Activated CD8-positive, alpha-beta memory T cell treated with anti-CD3 and anti-CD28 coated beads for 1 hour (primary cell): Measurements from ENCODE around the gene PTPRT.

Experiments
- DNase-seq, 2 donors: peaks; one replicate each; pipeline ENCODE4 v3.0.0-alpha.2; 2020; ENCODE audit warnings: low read depth in 1 of 2; ENCODE audit errors: extremely low read depth in 1 of 2

Gene PTPRT

GRCh38 chr20:42979720-42980119 is 210.0 kb downstream of the PTPRT start:
- DNase-seq, result no peak

- no peak for DNase-seq
Measured at GRCh38 chr20:42978184-42978974, 211.3 kb downstream of the PTPRT start.

- DNase-seq, result no peak
Measured at GRCh38 chr20:42975974-42976373, 213.7 kb downstream of the PTPRT start.

- no peak for DNase-seq
Measured at GRCh38 chr20:42974347-42974746, 215.4 kb downstream of the PTPRT start.

- no peak for DNase-seq
Measured at GRCh38 chr20:42972591-42972990, 217.1 kb downstream of the PTPRT start.

- DNase-seq, result no peak
Measured at GRCh38 chr20:42968746-42969145, 221.0 kb downstream of the PTPRT start.

- no peak for DNase-seq
Measured at GRCh38 chr20:42963796-42964195, 225.9 kb downstream of the PTPRT start.

GRCh38 chr20:42961771-42962170 is 227.9 kb downstream of the PTPRT start:
- no peak for DNase-seq

- no peak for DNase-seq
Measured at GRCh38 chr20:42959996-42960395, 229.7 kb downstream of the PTPRT start.

- no peak for DNase-seq
Measured at GRCh38 chr20:42958367-42959069, 231.2 kb downstream of the PTPRT start.

- no peak for DNase-seq
Measured at GRCh38 chr20:42957704-42958095, 232.0 kb downstream of the PTPRT start.

GRCh38 chr20:42957018-42957703 is 232.5 kb downstream of the PTPRT start:
- DNase-seq, result no peak

- no peak for DNase-seq
Measured at GRCh38 chr20:42955713-42956112, 234.0 kb downstream of the PTPRT start.

- no peak for DNase-seq
Measured at GRCh38 chr20:42954951-42955350, 234.8 kb downstream of the PTPRT start.

- DNase-seq, result no peak
Measured at GRCh38 chr20:42949950-42950349, 239.8 kb downstream of the PTPRT start.

GRCh38 chr20:42945234-42945994 is 244.3 kb downstream of the PTPRT start:
- DNase-seq, result no peak

- no peak for DNase-seq
Measured at GRCh38 chr20:42941629-42942028, 248.1 kb downstream of the PTPRT start.

GRCh38 chr20:42938441-42939205 is 251.1 kb downstream of the PTPRT start:
- no peak for DNase-seq

- DNase-seq, result no peak
Measured at GRCh38 chr20:42936482-42936881, 253.2 kb downstream of the PTPRT start.

GRCh38 chr20:42924215-42924614 is 265.5 kb downstream of the PTPRT start:
- no peak for DNase-seq
